H9 (cell line): ENCODE measurements around the gene SNX25. TPM values are rescaled to one million over a fixed set of nuclear protein-coding genes. Genes with fewer than 3 reads are reported as not detected.

ENCODE experiments used
- DNase-seq: peaks from one replicate; pipeline ENCODE4 v3.0.0-alpha.2; 2017
- H2AFZ ChIP-seq: one replicate; pipeline ENCODE4 v1.6.1; 2013; ENCODE audit warnings: mild to moderate bottlenecking, low read length, control low read depth, moderate library complexity
- H2AK5ac ChIP-seq: 2 replicates; pipeline ENCODE4 v1.6.1; 2013; ENCODE audit warnings: low read length, control low read depth, mixed read lengths; ENCODE audit not compliant: insufficient read length
- H2BK120ac ChIP-seq: one replicate; pipeline ENCODE4 v1.6.1; 2013; ENCODE audit warnings: low read depth, mild to moderate bottlenecking, low read length, control low read depth, inconsistent platforms; ENCODE audit not compliant: poor library complexity, severe bottlenecking
- H2BK12ac ChIP-seq: 2 replicates; pipeline ENCODE4 v1.6.1; 2013; ENCODE audit warnings: low read length, control low read depth, mixed read lengths, low read depth; ENCODE audit not compliant: insufficient read length
- H2BK15ac ChIP-seq: 2 replicates; pipeline ENCODE4 v1.6.1; 2013; ENCODE audit warnings: low read depth, low read length, control low read depth
- H2BK20ac ChIP-seq: one replicate; pipeline ENCODE4 v1.6.1; 2013; ENCODE audit warnings: low read depth, mild to moderate bottlenecking, low read length, control low read depth, inconsistent platforms; ENCODE audit not compliant: poor library complexity, severe bottlenecking
- H2BK5ac ChIP-seq: 2 replicates; pipeline ENCODE4 v1.6.1; 2013; ENCODE audit warnings: low read length, control low read depth, mixed read lengths; ENCODE audit not compliant: insufficient read length
- H3K14ac ChIP-seq: 2 replicates; pipeline ENCODE4 v1.6.1; 2013; ENCODE audit warnings: low read length, control low read depth; ENCODE audit not compliant: insufficient read depth
- H3K18ac ChIP-seq: 2 replicates; pipeline ENCODE4 v1.6.1; 2013; ENCODE audit warnings: low read depth, mild to moderate bottlenecking, mixed read lengths, low read length, control low read depth; ENCODE audit not compliant: insufficient read length
- H3K23ac ChIP-seq: 2 replicates; pipeline ENCODE4 v1.6.1; 2013; ENCODE audit warnings: low read length, control low read depth, mixed read lengths, low read depth; ENCODE audit not compliant: insufficient read length
- H3K23me2 ChIP-seq: 2 replicates; pipeline ENCODE4 v1.6.1; 2013; ENCODE audit warnings: low read depth, mild to moderate bottlenecking, mixed read lengths, low read length, control low read depth; ENCODE audit not compliant: insufficient read length, poor library complexity, severe bottlenecking
- H3K27ac ChIP-seq: 2 replicates; pipeline ENCODE4 v1.5.1; 2013; ENCODE audit warnings: low read length, control low read depth, mixed read lengths, low read depth; ENCODE audit not compliant: insufficient read length
- H3K27me3 ChIP-seq: 2 replicates; pipeline ENCODE4 v1.6.1; 2013; ENCODE audit warnings: low read length, control low read depth, inconsistent platforms; ENCODE audit not compliant: insufficient read depth
- H3K4ac ChIP-seq: 2 replicates; pipeline ENCODE4 v1.6.1; 2013; ENCODE audit warnings: low read depth, mild to moderate bottlenecking, control low read depth, inconsistent platforms, low read length, moderate library complexity
- H3K4me1 ChIP-seq: 2 replicates; pipeline ENCODE4 v1.6.1; 2013; ENCODE audit warnings: low read length, control low read depth, inconsistent platforms; ENCODE audit not compliant: insufficient read depth
- H3K4me2 ChIP-seq: 2 replicates; pipeline ENCODE4 v1.6.1; 2013; ENCODE audit warnings: low read length, control low read depth, mixed read lengths; ENCODE audit not compliant: insufficient read length, insufficient read depth
- H3K56ac ChIP-seq: 2 replicates; pipeline ENCODE4 v1.6.1; 2013; ENCODE audit warnings: low read depth, mild to moderate bottlenecking, mixed read lengths, low read length, control low read depth; ENCODE audit not compliant: insufficient read length
- H3K79me1 ChIP-seq: 2 replicates; pipeline ENCODE4 v1.6.1; 2013; ENCODE audit warnings: low read depth, mild to moderate bottlenecking, moderate library complexity, low read length, control low read depth, inconsistent platforms; ENCODE audit not compliant: insufficient read depth, poor library complexity, severe bottlenecking
- H3K79me2 ChIP-seq: 2 replicates; pipeline ENCODE4 v1.6.1; 2013; ENCODE audit warnings: low read length, control low read depth, inconsistent platforms; ENCODE audit not compliant: insufficient read depth
- H3K9ac ChIP-seq: 2 replicates; pipeline ENCODE4 v1.6.1; 2013; ENCODE audit warnings: low read length, control low read depth, mixed read lengths; ENCODE audit not compliant: insufficient read length; ENCODE audit errors: extremely low read depth
- H3K9me3 ChIP-seq: one replicate; pipeline ENCODE4 v1.6.1; 2013; ENCODE audit warnings: low read depth, low read length, inconsistent platforms; ENCODE audit not compliant: control insufficient read depth
- H3T11ph ChIP-seq: one replicate; pipeline ENCODE4 v1.6.1; 2013; ENCODE audit warnings: mild to moderate bottlenecking, low read length, control low read depth, inconsistent platforms
- H4K20me1 ChIP-seq: one replicate; pipeline ENCODE4 v1.6.1; 2013; ENCODE audit not compliant: control insufficient read depth, insufficient read length, insufficient read depth
- H4K5ac ChIP-seq: 2 replicates; pipeline ENCODE4 v1.6.1; 2013; ENCODE audit warnings: low read depth, mild to moderate bottlenecking, mixed read lengths, low read length, control low read depth; ENCODE audit not compliant: insufficient read length
- H4K8ac ChIP-seq: replicated peaks from 2 replicates; pipeline ENCODE4 v1.6.1; 2013; ENCODE audit warnings: low read length, control low read depth, mixed read lengths, low read depth; ENCODE audit not compliant: insufficient read length
- H4K91ac ChIP-seq: 2 replicates; pipeline ENCODE4 v1.6.1; 2013; ENCODE audit warnings: low read depth, mild to moderate bottlenecking, moderate library complexity, mixed read lengths, low read length, control low read depth; ENCODE audit not compliant: insufficient read length
- H3K27ac Mint-ChIP-seq, 3 experiments: 2 replicates in 2 of 3; 3 replicates in 1 of 3; pipeline ENCODE4 v1.8.0; 2020 to 2021; ENCODE audit warnings: mixed read lengths in 3 of 3, mild to moderate bottlenecking in 1 of 3, moderate library complexity in 1 of 3
- H3K27me3 Mint-ChIP-seq: 2 replicates; pipeline ENCODE4 v1.8.0; 2021; ENCODE audit warnings: low read depth, mild to moderate bottlenecking, moderate library complexity, mixed read lengths
- H3K36me3 Mint-ChIP-seq, 3 experiments: 2 replicates in 2 of 3; 3 replicates in 1 of 3; pipeline ENCODE4 v1.8.0; 2020 to 2021; ENCODE audit warnings: low read depth in 3 of 3, mixed read lengths in 3 of 3; ENCODE audit not compliant: insufficient read depth in 1 of 3
- H3K4me1 Mint-ChIP-seq, 2 experiments: 2 replicates each; pipeline ENCODE4 v1.8.0; 2020; ENCODE audit warnings: mixed read lengths in 2 of 2
- H3K4me3 Mint-ChIP-seq, 2 experiments: 2 replicates in 1 of 2; 3 replicates in 1 of 2; pipeline ENCODE4 v1.8.0; 2020 to 2021; ENCODE audit warnings: mild to moderate bottlenecking in 2 of 2, mixed read lengths in 2 of 2, moderate library complexity in 1 of 2
- H3K9me3 Mint-ChIP-seq, 2 experiments: 2 replicates in 1 of 2; 3 replicates in 1 of 2; pipeline ENCODE4 v1.8.0; 2020; ENCODE audit warnings: mild to moderate bottlenecking in 2 of 2, mixed read lengths in 2 of 2, moderate library complexity in 1 of 2
- CTCF ChIP-seq: fragments of 200-600 bp; sonication (generic); conservative IDR thresholded peaks from 3 replicates; pipeline ENCODE4 v1.8.0; 2021; ENCODE audit warnings: antibody characterized with exemption, mild to moderate bottlenecking
- WGBS: extraction: QIAGEN DNeasy Blood & Tissue Kit; methylation state at CpG from one replicate; pipeline ENCODE4 v1.1.7; 2013; ENCODE audit warnings: missing lambda C conversion rate, low lambda C conversion rate, mixed read lengths; ENCODE audit not compliant: insufficient read length; ENCODE audit errors: extremely low coverage; 5-methylcytosine and 5-hydroxymethylcytosine counted together
- total RNA-seq: library from RNA; stranded (reverse); gene quantifications from 2 replicates; pipeline ENCODE4 v1.2.1, GENCODE V29; 2021

Gene SNX25
- total RNA-seq, 1 experiment from 2014 or later = 28.2 TPM

GRCh38 chr4:185334326-185334725, 124.9 kb downstream of the SNX25 start:
- Mint-ChIP-seq H3K27me3 (peaks cover 1% of the 10 kb centered on the region; the same call in 1 of the 2 replicates), H3K4me1 (peaks cover 15 to 21% of the 10 kb centered on the region in 2 experiments), H3K27ac (no peak overlapping the region; a peak in 1 of 7 replicates), H3K4me3 (no peak overlapping the region), H3K9me3 (peaks cover 16 to 17% of the 10 kb centered on the region in 2 experiments), H3K36me3 (peaks cover 17 to 53% (median 48%) of the 10 kb centered on the region in 3 experiments)
- no peak overlapping the region for H2BK12ac ChIP-seq
- peaks cover 8% of the 10 kb centered on the region for H3K9me3 ChIP-seq
- no peak overlapping the region for H4K8ac ChIP-seq
- no peak overlapping the region for H3K18ac ChIP-seq
- no peak overlapping the region for H3T11ph ChIP-seq
- no peak overlapping the region for H3K14ac ChIP-seq
- H3K4me1 ChIP-seq = no peaks in the 10 kb centered on the region; the same call in 1 of the 2 replicates
- no peaks in the 10 kb centered on the region for H3K79me1 ChIP-seq
- no peak overlapping the region for H2BK15ac ChIP-seq
- no peaks in the 10 kb centered on the region for H3K27me3 ChIP-seq
- WGBS = no CpG with 5 or more reads among the region's 4 CpGs
- no peak for DNase-seq
- no peak overlapping the region for H2BK20ac ChIP-seq
- no peak overlapping the region for H3K27ac ChIP-seq
- no peak overlapping the region for H4K91ac ChIP-seq
- H2AFZ ChIP-seq = no peak overlapping the region
- no peaks in the 10 kb centered on the region for H3K79me2 ChIP-seq
- H4K20me1 ChIP-seq = no peaks in the 10 kb centered on the region
- H4K5ac ChIP-seq = no peak overlapping the region
- H2BK5ac ChIP-seq = no peak overlapping the region
- H2AK5ac ChIP-seq = no peak overlapping the region
- no peak overlapping the region for H3K23ac ChIP-seq
- H3K9ac ChIP-seq = no peak overlapping the region
- no peak overlapping the region for H3K56ac ChIP-seq
- H2BK120ac ChIP-seq = no peak overlapping the region
- no peaks in the 10 kb centered on the region for H3K23me2 ChIP-seq
- no peak overlapping the region for H3K4ac ChIP-seq
- H3K4me2 ChIP-seq = no peak overlapping the region
- no peak for TF ChIP-seq CTCF
